HG03139 (cell line): ENCODE measurements around the gene METTL25.

ENCODE experiments used
- ATAC-seq: cut with Tn5 transposase; IDR thresholded peaks from one replicate; pipeline ENCODE4 v1.9.1; 2021; ENCODE audit not compliant: unreplicated experiment

Gene METTL25

GRCh38 chr12:82406651-82407050 lies 48.3 kb downstream of the METTL25 start:
- ATAC-seq: no peak

GRCh38 chr12:82407481-82407880 lies 49.2 kb downstream of the METTL25 start:
- ATAC-seq: no peak

GRCh38 chr12:82408844-82409243 lies 50.5 kb downstream of the METTL25 start:
- no peak for ATAC-seq

- no peak for ATAC-seq
Measured at GRCh38 chr12:82411546-82412230, 53.4 kb downstream of the METTL25 start.

GRCh38 chr12:82412246-82412645 lies 53.9 kb downstream of the METTL25 start:
- ATAC-seq: no peak

GRCh38 chr12:82414044-82414443 lies 55.7 kb downstream of the METTL25 start:
- no peak for ATAC-seq

GRCh38 chr12:82414926-82415325 lies 56.6 kb downstream of the METTL25 start:
- no peak for ATAC-seq

GRCh38 chr12:82415402-82415801 lies 57.1 kb downstream of the METTL25 start:
- no peak for ATAC-seq

GRCh38 chr12:82425241-82425640 lies 66.9 kb downstream of the METTL25 start:
- no peak for ATAC-seq

GRCh38 chr12:82426081-82426480 lies 67.8 kb downstream of the METTL25 start:
- no peak for ATAC-seq

- ATAC-seq: no peak
Measured at GRCh38 chr12:82426586-82426985, 68.3 kb downstream of the METTL25 start.

- no peak for ATAC-seq
Measured at GRCh38 chr12:82430541-82431145, 72.3 kb downstream of the METTL25 start.

- no peak for ATAC-seq
Measured at GRCh38 chr12:82434392-82434911, 76.1 kb downstream of the METTL25 start.

GRCh38 chr12:82436354-82436753 lies 78.0 kb downstream of the METTL25 start:
- ATAC-seq: no peak

GRCh38 chr12:82437744-82438143 lies 79.4 kb downstream of the METTL25 start:
- no peak for ATAC-seq

GRCh38 chr12:82438356-82438755 lies 80.0 kb downstream of the METTL25 start:
- ATAC-seq: no peak

GRCh38 chr12:82440885-82441284 lies 82.6 kb downstream of the METTL25 start:
- ATAC-seq: no peak

- ATAC-seq: no peak
Measured at GRCh38 chr12:82448911-82449578, 90.7 kb downstream of the METTL25 start.

- no peak for ATAC-seq
Measured at GRCh38 chr12:82456633-82457032, 98.3 kb downstream of the METTL25 start.

- no peak for ATAC-seq
Measured at GRCh38 chr12:82458101-82458500, 99.8 kb downstream of the METTL25 start.

GRCh38 chr12:82461393-82461792 lies 103.1 kb downstream of the METTL25 start:
- no peak for ATAC-seq

GRCh38 chr12:82461836-82462235 lies 103.5 kb downstream of the METTL25 start:
- no peak for ATAC-seq
